Measurements from ENCODE around the gene COIL. TPM values are rescaled to one million over a fixed set of nuclear protein-coding genes. Genes with fewer than 3 reads are reported as not detected.
A peak's percentile ranks its signal among the peaks of the same experiment; 100 is the strongest.

The COIL gene
- total and polyA plus RNA-seq, 2 of the 13 experiments (the other 11 are each of a cell fraction or from before 2014, with no cell fraction given) = 8.1 to 29.4 TPM

GRCh38 chr17:56913353-56913866 is 47.4 kb downstream of the COIL start (continued):
- TF ChIP-seq IRF1 (CRISPR knock-in tag; IDR thresholded peaks at IDR 0.05; ENCODE audit: low read depth) = no peak
- peak; percentile 1; the same call in 1 of the 2 replicates for TF ChIP-seq FOXO4 (CRISPR knock-in tag; conservative IDR thresholded peaks at IDR 0.05)
- TF ChIP-seq ZNF788 (CRISPR knock-in tag; IDR thresholded peaks at IDR 0.05; ENCODE audit: borderline replicate concordance) = no peak
- TF ChIP-seq JUND (CRISPR knock-in tag; IDR thresholded peaks at IDR 0.05) = no peak
- TF ChIP-seq SCMH1 (CRISPR knock-in tag; IDR thresholded peaks at IDR 0.05; ENCODE audit: borderline replicate concordance) = no peak
- TF ChIP-seq ZNF781 (CRISPR knock-in tag; IDR thresholded peaks at IDR 0.05; ENCODE audit: borderline replicate concordance, not compliant biosample characterization) = peak; percentile 44
- TF ChIP-seq PRDM15 (CRISPR knock-in tag; IDR thresholded peaks at IDR 0.05) = peak; percentile 36; the same call in 1 of the 2 replicates
- TF ChIP-seq SRY (CRISPR knock-in tag; IDR thresholded peaks at IDR 0.05) = 0 out of 2 replicates have a peak, but pooled peaks have one; percentile 51
- TF ChIP-seq ZNF766 (CRISPR knock-in tag; IDR thresholded peaks at IDR 0.05; ENCODE audit: borderline replicate concordance) = 0 out of 2 replicates have a peak, but pooled peaks have one; percentile 12
- no peak for TF ChIP-seq PBX2 (CRISPR knock-in tag; IDR thresholded peaks at IDR 0.05)
- TF ChIP-seq ARID3A (IDR thresholded peaks at IDR 0.05; ENCODE audit: low read depth, low read length) = no peak
- peak; percentile 90 for TF ChIP-seq ZNF501 (CRISPR knock-in tag; IDR thresholded peaks at IDR 0.05)
- peak; percentile 95 for TF ChIP-seq ZFP91 (CRISPR knock-in tag; IDR thresholded peaks at IDR 0.05; ENCODE audit: borderline replicate concordance)
- TF ChIP-seq GLMP (CRISPR knock-in tag; IDR thresholded peaks at IDR 0.05; ENCODE audit: borderline replicate concordance) = no peak
- no peak for TF ChIP-seq FOXM1 (CRISPR knock-in tag; IDR thresholded peaks at IDR 0.05)
- TF ChIP-seq MAFK (conservative IDR thresholded peaks at IDR 0.05 in 1 of 2, IDR thresholded peaks at IDR 0.05 in 1 of 2; ENCODE audit: low read length in 2 of 2) = no peak
